ENCODE results near the gene PDE4B. TPM values are rescaled to one million over a fixed set of nuclear protein-coding genes. Genes with fewer than 3 reads are reported as not detected.

PDE4B gene
- total and polyA plus RNA-seq, 12 donors, result 1.2 to 14.9 (median 3.9) TPM

DNA sequence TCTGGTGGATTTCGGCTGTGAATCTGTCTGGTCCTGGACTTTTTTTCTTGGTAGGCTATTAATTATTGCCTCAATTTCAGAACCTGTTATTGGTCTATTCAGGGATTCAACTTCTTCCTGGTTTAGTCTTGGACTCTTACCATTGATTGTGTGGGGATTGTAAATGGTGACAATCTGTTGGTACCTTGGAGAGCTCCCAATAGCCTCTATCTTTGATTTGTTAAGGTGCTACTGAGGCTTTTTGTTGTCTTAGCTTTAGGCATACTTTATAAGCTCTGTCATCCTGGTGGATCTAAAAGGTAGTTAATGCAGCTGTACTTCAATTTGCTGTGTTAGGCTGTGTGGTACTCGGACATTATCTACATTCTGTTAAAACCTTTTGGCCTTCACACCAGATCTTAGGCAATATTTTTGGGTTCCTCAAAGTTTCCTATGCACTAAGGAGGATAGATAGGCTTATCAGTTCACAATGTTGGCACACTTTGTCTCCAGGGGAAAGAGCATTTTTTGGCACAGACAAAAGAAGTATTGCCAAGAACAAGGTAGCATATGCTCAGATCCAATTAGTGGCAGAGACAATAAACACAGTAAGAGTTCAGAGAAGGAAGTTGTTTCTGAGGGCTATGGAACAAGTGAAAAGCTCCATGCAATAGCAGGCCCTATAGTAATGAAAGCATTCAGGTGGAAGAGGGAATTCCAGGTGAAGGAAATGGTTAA lies 230.4 kb downstream of the PDE4B start:
- Histone ChIP-seq H3K9me3 (replicated peaks in 1 of 3) (no peaks in the 10 kb centered on the region), H3K27me3 (no peaks in the 10 kb centered on the region), H3K36me3 (replicated peaks in 1 of 2) (no peaks in the 10 kb centered on the region), H3K4me3 (no peak overlapping the region), H3K4me1 (replicated peaks in 1 of 2) (no peaks in the 10 kb centered on the region), H3K27ac (no peak overlapping the region)
- DNase-seq, result no peak
- WGBS, 4 donors, result 54 to 76% (median 67%) methylated on average over 2 of the region's 2 CpGs
- intact Hi-C loops (cut with DNase I), result no loop called here
- TF ChIP-seq, protein P1, sequence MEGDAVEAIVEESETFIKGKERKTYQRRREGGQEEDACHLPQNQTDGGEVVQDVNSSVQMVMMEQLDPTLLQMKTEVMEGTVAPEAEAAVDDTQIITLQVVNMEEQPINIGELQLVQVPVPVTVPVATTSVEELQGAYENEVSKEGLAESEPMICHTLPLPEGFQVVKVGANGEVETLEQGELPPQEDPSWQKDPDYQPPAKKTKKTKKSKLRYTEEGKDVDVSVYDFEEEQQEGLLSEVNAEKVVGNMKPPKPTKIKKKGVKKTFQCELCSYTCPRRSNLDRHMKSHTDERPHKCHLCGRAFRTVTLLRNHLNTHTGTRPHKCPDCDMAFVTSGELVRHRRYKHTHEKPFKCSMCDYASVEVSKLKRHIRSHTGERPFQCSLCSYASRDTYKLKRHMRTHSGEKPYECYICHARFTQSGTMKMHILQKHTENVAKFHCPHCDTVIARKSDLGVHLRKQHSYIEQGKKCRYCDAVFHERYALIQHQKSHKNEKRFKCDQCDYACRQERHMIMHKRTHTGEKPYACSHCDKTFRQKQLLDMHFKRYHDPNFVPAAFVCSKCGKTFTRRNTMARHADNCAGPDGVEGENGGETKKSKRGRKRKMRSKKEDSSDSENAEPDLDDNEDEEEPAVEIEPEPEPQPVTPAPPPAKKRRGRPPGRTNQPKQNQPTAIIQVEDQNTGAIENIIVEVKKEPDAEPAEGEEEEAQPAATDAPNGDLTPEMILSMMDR (IDR thresholded peaks at IDR 0.05), result no peak
- TF ChIP-seq POLR2A (IDR thresholded peaks at IDR 0.05), result no peak

DNA sequence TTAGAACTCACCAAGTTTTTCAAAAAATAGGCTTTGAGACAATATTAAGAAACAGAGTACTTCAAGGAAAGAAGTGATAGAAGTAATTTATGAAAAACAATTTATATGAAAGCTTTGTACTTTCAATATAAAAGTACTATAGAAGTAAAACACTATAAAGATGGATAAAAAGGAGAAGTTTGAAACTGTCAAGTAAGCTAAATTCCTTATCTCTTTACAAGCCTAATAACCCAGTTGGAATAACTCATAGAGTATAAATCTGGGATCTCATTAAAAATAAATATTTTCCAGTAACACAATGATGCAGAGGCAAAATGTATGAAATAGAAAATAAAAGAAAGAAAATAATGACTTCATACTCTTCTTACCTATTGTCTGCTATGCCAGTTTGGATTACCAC lies 232.5 kb downstream of the PDE4B start:
- Histone ChIP-seq H3K4me3 (no peak overlapping the region), H3K27ac (no peak overlapping the region), H3K9me3 (replicated peaks in 1 of 3) (peaks cover 0 to 3% (median 0%) of the 10 kb centered on the region in 3 donors), H3K36me3 (replicated peaks in 1 of 2) (no peaks in the 10 kb centered on the region), H3K27me3 (no peaks in the 10 kb centered on the region), H3K4me1 (replicated peaks in 1 of 2) (no peaks in the 10 kb centered on the region)
- intact Hi-C loops (cut with DNase I), result no loop called here
- DNase-seq, result no peak
- TF ChIP-seq POLR2A (IDR thresholded peaks at IDR 0.05), result no peak
- TF ChIP-seq, protein P1 (IDR thresholded peaks at IDR 0.05), result no peak

DNA sequence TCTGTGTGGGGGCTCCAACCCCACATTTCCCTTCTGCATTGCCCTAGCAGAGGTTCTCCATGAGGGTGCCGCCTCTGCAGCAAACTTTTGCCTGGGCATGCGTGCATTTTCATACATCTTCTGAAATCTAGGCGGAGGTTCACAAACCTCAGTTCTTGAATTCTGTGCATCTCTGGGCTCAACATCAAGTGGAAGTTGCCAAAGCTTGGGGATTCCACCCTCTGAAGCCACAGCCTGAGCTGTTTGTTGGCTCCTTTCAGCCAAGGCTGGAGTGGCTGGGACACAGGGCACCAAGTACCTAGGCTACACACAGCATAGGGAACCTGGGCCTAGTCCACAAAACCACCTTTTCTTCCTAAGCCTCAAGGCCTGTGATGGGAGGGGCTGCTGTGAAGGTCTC lies 235.3 kb downstream of the PDE4B start:
- Histone ChIP-seq H3K27me3 (no peaks in the 10 kb centered on the region), H3K4me1 (replicated peaks in 1 of 2) (no peaks in the 10 kb centered on the region), H3K9me3 (replicated peaks in 1 of 3) (peaks cover 0 to 5% (median 0%) of the 10 kb centered on the region in 3 donors), H3K27ac (no peak overlapping the region), H3K36me3 (replicated peaks in 1 of 2) (no peaks in the 10 kb centered on the region), H3K4me3 (no peak overlapping the region)
- TF ChIP-seq, protein P1 (IDR thresholded peaks at IDR 0.05), result no peak
- no peak for TF ChIP-seq POLR2A (IDR thresholded peaks at IDR 0.05)
- 90 to 100% (median 95%) methylated on average over 3 of the region's 3 CpGs for WGBS, 4 donors
- no peak for DNase-seq
- intact Hi-C loops (cut with DNase I), result no loop called here

DNA sequence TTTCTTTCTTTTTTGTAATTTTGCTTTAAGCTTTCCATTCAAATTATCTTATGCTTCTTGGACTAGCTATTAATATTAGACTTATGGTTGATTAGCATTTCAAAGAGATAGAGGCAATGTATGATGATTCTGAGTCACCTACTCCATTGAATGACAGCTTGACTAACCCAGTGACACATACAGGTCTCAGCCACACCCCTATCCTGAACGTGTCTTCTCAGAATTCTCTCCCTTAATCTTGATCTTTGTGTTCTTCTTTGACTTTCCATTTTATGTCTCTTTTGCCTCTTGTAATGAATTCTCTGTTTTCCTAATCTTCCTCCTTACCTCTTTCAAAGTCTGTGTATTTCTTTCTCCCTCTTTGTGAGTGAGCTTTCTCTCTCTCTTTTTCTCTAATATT lies 241.1 kb downstream of the PDE4B start:
- no peak overlapping the region for H3K4me3 ChIP-seq
- no peaks in the 10 kb centered on the region for H3K4me1 ChIP-seq (replicated peaks in 1 of 2)
- no peaks in the 10 kb centered on the region for H3K36me3 ChIP-seq (replicated peaks in 1 of 2)
- TF ChIP-seq, protein P1 (IDR thresholded peaks at IDR 0.05), result no peak
- TF ChIP-seq POLR2A (IDR thresholded peaks at IDR 0.05), result no peak
- H3K27me3 ChIP-seq, result no peaks in the 10 kb centered on the region
- intact Hi-C loops (cut with DNase I), result no loop called here
- no peak for DNase-seq
- H3K9me3 ChIP-seq (replicated peaks in 1 of 3), result peaks cover 0 to 5% (median 0%) of the 10 kb centered on the region in 3 donors
- WGBS, 4 donors, result 12 to 19% (median 12%) methylated on average over 1 of the region's 1 CpG
- H3K27ac ChIP-seq, result no peak overlapping the region
